CD4-positive, alpha-beta T cell treated with Interleukin-15 for 4 hours (primary cell): ENCODE data around the gene BTBD16.

Experiments used
- DNase-seq: peaks from one replicate; pipeline ENCODE4 v3.0.0-alpha.2; 2020; ENCODE audit warnings: low spot score

Gene BTBD16

DNA sequence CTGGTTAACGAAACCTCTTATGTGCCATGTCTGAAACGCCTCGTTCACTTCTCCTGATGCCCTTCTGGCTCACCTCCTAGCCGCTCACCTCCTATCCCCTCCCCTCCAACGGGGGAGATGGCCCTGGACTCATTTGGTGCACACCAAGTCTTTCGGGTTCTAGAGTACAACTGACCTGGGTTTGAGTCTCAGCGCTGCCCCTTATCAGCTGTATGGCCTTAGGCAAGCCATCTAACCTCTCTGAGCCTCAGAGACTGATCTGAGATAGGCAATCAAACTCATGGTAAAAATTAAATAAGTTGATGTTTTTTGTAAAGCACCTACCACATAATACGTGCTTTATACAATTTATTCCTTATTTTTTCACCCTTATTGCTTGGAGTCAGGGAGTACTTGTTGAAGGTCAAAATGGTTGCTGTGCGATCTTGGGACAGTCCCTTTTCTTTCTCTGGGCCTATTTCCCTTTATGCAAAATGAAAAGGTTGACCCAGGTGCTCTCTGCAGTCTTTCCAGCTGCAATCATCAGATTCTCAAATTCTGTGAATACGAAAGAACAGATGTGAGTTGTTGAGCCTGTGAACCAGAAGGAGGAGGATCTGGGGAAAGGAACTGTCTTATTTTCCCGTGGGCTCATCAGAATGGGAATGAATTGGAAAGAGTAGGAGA, 72.2 kb downstream of the BTBD16 start:
- no peak for DNase-seq

DNA sequence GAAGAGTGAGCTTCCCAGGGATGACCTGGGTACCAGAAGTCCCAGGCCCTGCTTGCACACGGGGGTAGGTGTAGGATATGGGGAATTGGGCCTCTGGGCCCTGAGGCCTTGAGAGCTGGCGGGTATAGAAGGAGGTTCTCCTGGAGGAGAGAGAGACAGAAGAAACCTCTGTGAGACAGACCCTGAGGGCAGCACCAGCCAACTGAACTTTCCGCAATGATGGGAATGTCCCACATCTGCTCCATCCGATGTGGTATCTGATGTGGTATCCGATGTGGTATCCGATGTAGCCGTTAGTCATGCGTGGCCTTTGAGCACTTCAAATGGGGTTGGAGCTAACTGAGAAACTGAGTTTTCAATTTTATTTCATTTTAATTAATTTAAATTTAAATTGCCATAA, 72.8 kb downstream of the BTBD16 start:
- DNase-seq: no peak

DNA sequence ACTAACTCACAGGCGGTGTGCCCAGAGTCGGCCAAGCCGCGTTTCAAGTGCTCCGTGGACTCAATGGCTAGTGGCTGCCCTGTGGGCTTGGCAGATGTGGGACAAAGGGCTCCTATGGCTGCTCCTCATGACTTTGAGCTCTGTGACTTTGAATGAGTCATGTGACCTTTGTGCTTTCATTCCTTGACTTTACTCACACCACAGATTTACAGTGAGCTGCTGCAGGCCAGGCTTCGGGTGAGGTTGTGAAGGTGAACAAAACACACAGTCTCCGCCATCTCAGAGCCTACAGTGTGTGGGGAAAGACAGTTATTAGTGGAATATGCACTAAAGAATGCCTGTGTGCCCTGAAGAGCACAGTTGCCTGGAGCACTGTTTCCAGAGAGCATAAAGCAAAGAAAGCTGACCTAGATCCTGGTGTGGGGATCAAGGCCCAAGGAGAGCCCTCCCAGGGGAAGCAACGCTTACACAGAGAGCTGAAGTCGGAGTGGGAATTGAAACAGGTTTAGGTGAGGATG, 73.7 kb downstream of the BTBD16 start:
- DNase-seq: no peak

DNA sequence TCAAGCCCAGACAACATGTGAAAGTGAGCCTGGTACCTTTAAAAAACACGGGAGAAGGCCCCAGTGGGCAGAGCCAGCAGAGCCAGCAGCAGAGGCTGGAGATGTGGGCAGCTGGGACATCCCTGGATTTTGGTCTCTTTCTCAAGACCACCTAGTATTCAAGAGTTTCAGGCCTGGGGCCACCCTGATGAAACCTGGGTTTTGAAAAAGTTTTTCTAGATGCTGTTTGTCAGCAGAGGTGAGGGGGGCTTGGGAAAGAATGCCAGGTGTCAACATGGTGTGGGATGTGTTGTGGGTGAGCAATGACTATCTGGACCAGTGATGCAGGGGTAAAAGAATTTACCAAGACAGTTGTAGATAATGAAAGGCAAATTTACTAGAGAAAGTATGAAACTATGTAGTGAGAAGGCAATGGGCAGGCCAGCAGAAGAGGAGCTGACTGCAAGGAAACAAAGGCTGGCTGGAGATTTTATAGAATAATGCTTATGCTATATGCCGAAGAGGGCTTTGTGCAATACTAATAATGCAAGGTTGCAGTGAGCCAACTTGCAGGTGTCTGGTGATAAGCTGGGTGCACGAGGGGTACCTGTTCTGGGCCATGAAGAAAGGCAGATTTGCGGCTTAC, 75.3 kb downstream of the BTBD16 start:
- no peak for DNase-seq

DNA sequence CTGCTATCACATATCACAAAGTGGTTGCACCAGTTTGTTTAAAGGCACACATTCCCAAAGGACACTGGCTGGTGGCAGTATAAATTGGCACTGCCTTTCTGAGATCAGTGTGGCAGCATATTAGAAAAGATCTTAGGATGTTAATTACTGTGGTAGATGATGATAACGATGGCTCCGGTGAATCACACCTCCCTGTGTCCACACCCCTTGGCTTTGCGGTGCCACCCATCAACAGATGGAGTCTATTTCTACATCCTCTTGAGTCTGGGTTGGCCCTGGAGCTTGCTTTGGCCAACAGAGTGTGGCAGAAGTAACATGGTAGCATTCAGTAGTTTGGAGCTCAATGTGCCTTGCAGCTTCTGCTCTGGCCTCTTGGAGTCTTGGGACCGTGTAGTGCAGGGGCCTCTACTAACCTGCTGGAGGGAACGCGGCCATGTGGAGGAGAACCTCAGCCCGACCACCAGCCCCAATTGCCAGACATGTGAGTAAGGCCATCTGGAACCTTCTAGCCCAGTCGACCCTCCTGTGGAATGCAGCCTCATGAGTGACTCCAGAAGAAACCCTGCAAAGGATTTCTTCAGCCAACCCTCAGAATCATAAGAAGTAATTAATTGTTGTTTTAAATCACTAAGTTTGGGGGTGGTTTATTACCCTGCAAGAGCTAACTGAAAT, 76.2 kb downstream of the BTBD16 start:
- no peak for DNase-seq

DNA sequence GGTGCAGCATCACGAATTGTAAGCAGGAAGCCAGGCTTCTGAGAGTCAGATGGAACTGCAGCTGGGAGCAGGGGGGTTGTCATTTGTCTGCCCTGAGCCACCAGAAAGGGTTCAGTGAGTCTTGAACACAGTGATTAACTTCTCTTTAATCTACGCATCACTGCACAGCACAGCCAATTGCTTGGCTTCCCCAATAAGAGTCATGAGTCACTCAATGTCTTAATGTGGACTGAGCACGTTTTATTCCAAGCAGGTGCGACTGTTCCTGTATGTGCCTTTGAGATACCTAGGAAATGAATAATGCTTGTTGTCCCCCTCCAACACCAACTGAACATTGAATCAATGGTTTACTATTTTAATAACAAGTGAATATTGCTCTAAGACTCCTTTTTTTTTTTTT, 77.4 kb downstream of the BTBD16 start:
- DNase-seq: no peak

DNA sequence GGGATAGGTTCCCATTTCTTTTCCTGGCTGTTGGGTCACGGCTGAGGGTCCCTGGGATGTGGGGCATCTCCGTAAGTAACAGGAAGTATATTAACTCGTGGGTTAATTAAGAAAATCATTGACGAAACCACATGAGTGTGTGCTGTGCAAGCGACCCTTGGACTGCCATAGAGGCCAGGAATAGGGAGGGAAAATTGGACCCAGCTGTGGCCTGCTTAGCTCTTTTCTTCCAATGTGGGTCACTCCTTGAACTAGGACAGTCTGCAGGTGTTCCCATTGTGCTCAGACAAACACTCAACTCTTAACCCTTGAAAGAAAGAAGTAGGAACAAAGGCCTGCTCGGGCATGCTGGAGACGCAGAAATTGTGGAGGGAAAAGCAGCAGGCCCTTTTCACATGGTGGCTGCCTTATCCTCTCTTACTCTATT, 77.9 kb downstream of the BTBD16 start:
- DNase-seq: no peak

DNA sequence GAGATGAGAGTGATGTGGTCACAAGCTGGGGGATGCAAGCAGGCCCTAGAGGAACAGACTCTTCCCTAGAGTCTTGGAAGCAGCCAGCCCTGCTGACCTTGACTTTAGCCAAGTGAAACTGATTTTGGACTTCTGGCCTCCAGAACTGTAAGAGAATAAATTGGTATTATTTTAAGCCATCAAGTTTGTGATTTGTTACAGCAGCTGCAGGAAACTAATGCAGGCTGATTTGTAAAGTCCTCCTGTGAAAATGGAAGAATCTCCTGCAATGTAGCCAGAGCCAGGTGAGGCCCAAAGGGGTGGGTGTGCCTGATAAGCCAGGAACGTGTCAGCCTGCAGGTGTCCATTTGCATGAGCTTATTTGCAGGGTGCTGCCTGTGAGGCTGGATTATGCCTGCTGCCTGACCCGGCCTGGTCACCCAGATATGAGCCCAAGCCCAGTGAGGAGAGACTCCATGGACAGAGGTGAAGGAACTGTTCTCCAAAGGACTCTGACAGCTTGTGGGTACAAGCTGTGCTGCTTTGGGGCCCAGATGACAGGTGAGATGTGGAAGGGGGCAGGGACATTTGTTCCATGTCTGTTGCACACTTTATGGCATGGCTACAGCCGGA, 78.8 kb downstream of the BTBD16 start:
- DNase-seq: no peak

DNA sequence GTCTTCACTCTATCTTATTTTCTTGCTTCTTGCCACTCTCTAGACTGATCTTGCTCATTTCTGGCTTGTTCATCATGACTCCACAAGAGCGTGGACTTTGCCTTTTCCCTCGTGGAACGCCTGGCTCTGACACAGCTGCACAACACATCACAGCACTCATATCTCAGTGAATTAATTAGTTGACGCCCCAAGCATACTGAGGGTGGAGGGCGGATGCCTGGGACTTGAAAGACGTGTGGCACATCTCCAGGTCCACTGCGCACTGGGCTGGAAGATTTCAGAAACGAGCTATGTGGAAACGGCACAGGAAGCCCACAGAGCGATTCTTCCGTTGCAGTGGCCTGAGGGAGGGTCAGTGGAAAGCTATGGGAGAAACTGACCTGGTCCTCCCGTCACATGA, 79.8 kb downstream of the BTBD16 start:
- DNase-seq: no peak

DNA sequence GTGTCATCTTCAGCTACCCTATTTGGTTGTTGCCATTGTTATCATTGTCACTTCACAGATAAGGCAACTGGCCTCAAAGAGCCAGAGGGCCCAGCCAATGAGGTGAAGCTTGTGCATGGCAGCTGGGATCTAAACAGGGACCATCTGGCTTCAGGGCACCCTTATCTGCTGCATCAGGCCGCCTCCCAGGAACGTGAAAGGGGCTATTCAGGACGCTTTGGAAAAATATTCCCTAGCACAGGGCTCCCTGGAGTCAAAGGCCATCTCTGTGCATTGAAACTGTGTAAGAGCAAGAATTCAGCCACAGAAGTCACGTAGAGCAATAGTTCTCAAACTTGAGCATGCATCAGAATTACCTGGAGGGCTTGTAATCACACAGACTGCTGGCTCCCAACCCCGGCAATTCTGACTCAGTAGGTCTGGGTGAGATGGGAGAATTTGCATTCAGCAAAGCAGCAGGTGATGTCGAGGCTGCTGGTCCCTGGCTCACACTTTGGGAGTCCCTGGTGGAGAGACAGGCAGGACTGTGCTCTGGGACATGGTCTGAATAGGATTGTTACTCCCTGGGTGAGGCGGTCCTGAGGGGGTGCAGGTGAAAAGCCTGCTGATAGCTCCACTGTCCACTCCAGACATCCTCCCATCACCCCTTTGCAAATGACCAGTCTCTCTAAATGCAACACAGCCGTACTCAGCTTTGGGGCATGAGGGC, 81.9 kb downstream of the BTBD16 start:
- DNase-seq: no peak

DNA sequence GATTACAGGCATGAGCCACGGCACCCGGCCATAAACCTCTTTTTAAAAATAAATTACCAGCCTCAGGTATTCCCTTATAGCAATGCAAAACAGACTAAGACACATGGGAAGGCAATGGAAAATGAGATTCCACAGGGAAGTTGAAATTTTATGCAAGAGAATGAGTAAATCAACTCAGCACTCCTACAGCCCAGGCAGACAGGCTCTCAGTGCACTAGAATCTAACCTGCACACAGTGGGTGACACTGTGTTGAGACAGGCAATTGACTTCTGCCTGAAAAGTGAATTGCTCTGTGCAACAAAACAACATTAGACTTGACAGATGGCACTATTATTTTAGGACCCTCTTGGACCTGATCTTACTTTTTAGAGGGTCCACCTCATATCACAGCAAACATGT, 83.3 kb downstream of the BTBD16 start:
- DNase-seq: no peak

DNA sequence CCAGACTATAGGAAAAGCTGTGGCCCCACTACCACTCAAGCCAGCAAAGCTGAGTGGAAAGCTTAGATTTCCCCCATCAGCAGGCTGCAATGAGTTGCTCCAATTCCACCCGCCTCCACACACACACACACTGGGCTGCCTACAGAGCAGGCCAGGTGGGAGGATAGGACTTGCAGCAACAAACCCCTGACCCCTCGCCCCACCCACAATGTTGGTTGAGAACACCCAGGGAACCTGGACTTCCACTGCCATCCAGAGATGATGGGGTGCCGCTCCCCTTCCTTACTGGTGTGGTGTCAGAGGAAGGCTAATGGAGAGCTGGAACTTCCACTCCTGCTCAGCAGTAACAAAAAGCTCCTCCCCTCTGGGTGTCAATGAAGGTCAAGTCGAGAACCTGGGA, 86.6 kb downstream of the BTBD16 start:
- DNase-seq: no peak

DNA sequence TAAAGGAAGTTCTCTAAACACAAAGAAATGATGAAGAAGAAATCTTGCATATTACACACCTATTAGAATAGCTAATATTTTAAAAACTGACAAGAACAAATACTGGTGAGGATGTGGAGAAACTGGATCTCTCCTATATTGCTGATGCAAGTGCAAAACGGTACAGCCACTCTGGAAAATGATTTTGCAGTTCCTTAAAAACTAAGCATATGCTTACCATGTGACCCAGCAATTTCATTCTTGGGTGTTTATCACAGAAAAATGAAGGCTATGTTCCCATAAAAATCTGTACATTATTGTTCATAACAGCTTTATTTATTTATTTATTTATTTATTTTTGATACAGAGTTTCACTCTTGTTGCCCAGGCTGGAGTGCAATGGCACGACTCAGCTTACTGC, 88.5 kb downstream of the BTBD16 start:
- no peak for DNase-seq

DNA sequence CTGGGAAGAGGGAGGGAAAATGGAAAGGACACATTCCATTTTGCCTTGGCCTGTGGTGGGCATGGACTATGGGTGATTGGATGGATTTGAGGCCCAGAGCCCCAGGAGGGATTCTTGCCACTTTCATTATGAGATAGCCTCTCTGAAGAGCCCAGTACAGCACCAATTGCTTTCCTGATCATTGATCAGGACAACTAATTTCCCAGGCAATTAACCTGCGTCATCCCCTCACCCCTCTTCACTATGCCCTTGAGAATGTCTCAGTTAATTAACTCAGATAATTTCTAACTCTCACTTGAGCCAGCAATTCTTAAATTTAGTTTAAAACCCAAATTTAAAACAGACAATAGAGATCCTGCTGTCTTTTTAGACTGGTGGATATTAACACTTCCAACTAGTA, 90.0 kb downstream of the BTBD16 start:
- DNase-seq: no peak

DNA sequence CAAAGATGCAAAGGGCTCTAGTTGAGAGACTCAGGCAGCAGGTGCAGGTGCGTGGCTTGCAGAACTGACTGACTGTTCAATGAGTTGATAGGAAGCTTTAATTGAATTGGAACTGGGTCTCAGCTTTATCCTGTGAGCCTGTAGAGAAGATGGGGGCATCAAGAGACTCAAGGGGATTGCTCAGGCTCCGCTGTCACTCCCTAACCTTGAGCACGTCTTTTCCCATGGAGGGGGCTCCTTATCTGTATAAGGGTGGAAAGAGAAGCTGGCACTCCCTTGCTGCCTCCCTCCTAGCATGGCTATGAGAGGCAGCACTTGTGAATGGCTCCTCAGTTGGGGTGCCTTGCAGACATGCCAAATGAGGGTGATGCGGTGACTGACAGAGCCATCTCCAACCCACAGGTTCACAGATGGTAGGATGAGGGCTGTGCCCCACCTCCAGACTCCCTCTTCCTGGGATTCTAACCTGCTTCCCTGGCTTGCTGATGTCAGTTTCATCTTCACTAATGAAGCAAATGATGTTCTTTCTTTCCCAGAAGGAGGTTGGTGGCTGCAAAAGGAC, 91.0 kb downstream of the BTBD16 start:
- DNase-seq: no peak

DNA sequence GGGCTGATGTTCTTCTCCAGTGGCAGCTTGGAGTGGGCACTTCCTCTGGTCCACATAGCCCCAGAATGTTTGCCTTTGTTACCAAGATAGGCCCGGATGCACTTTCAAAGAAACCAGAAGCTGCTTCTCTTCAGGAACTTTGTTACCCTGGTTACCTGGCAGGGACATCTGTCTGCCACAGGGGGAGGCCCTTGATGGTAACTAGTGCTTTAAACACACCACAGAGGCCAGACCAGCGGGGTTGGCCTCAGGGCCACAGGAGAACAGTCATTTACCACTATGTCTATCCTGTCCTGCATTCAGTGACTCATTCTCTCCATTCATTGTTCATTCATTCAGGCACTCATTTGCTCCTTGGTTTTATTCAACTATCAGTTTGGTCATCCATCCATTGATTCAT, 91.5 kb downstream of the BTBD16 start:
- DNase-seq: no peak

DNA sequence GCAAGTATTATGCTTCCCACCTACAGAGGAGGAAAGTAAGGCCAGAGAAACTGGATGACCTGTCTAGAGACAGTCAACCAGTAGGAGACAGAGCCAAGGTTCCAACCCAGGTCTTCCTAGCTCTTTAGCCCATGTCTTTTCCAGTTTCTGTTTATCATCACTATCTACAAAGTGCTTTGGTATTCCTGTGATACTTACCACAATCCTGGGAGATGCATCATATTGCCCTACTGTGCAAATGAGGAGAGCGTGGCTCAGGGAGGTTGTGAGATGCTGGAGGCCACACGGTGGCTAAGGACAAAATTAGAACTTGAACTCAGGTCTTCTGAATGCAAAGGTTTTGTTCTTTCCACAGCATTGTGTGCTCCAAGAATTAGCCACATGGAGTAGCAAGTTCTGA, 92.2 kb downstream of the BTBD16 start:
- no peak for DNase-seq

DNA sequence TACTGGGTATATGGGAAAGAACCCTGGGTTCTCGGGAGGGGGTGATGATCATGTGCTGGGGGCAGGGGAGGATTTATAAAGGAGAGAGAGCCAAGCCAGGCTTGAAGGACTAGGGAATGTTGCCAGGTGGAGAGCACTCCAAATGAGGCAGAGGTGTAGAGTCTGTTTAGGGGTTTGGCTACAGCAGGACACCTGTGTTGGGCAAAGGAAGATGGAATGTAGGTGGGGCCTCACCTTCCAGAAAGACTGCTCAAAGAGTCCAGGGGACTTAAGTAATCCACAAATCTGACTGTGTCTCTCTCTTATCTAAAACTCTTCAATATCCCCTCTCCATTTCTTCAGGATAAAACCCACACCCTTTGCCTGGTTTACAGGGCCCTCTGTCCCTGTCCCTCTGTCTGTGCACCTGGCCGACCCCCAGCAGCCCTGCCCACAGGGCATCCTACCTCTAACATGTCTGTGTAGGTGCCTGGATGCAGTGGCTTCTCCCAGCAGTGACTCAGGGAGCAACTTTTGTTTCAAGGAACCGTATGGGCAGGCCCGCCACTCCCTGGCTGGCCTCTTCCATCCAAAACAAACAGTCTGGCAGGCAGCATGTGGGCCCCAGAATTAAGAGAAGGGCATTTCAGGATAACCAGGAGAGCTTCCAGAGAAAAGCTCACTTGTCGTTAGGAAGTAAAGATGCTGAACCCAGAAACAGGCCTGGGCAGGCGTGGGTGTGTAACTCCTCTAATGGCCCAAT, 92.8 kb downstream of the BTBD16 start:
- DNase-seq: no peak

DNA sequence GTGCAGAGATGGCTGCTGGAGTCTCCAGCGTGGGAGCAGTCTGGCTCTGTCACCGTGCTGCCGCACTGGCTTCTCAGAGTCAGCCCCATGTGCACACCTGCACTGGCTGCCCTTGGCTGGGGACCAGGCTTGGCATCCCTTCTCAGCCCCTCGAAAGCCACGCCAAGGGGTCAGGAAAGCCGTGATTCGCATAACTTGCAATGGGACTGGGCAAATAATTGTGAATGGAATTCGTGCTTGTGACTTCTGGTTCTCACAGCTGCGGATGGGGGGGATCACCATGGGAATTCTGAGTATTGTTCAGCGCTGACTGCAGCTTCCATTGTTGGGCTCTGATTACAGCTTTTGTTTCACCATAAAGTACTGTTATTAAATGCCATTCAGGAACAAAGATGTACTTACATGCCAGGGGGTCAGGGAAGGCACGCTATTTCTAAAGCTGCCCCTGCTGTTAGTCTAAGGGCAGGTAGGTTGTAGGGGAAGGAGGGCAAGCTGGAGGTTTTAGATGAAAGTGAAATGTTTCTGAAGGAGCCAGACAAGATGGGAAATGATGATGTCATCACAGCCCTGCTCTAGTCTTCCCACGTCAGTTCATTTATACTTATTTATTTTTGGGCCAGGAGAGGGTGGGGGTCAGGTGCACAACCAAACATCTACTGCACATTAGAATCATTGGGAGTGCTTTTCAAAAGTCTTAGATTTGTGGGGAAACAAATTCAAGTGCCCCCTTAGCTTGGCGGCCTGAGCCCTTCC, 97.6 kb downstream of the BTBD16 start:
- DNase-seq: no peak

DNA sequence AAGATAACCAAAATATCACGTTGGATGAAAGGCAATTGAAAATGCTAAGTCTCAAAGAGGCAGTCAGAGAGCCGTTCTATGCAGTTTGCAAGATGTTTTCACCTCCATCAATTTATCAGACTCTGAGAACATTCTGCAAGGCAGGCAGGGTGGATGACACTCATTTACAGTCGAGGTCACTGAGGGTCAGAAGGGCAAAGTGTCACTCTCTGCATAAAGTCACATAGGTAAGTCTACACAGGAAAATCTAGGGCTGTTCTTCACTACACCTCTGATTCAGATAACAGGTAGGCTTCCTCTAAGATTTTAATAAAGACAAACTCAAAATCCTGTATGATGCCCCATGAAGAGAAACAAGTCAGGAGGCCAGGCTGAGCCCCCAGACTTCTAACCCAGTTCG, 102.0 kb downstream of the BTBD16 start:
- DNase-seq: no peak

DNA sequence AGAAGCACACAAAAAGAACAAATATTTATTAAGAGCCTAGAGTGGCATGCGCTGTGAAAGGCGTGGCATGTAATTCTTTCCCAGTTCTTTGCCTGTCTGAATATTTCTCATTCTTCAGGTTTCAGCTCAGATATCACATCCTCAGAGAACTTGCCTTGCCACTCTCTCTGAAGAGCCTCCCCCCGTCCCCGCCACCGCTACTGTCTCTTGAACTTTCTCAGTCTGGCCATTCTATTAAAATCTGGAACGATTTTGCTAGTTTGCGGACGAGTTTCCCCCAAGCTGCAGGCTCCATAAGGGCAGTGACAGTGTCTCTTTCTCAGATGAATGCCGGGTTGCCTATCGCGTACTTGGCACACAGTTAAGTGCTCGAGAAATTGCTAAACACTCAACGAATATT, 102.6 kb downstream of the BTBD16 start:
- no peak for DNase-seq
